ENCODE results near the gene PROSER3. TPM values are rescaled to one million over a fixed set of nuclear protein-coding genes. Genes with fewer than 3 reads are reported as not detected.

The PROSER3 gene
- total and polyA plus RNA-seq, 2 donors (not counting 3 experiments of a cell fraction or from before 2014, with no cell fraction given): 18.3 to 28.3 TPM

- H4K20me1 ChIP-seq (replicated peaks; ENCODE audit: control insufficient read depth, extremely low read depth, insufficient read depth, low read length): no peaks in the 10 kb centered on the region
- CTCF ChIA-PET: no interaction called here
Measured at GRCh38 chr19:35753634-35754369, 4.2 kb upstream of the PROSER3 start.

More at GRCh38 chr19:35753634-35754369, 4.2 kb upstream of the PROSER3 start:
- no peak overlapping the region for H3K4me3 ChIP-seq (replicated peaks in 1 of 3; ENCODE audit: insufficient read depth in 1 of 3, low read depth in 1 of 3, low read length in 3 of 3)
- no peak overlapping the region for H2AFZ ChIP-seq (ENCODE audit: low read depth, low read length)
- no peak overlapping the region for H3K9ac ChIP-seq (replicated peaks; ENCODE audit: extremely low read depth, insufficient read depth, low read length)
- H3K4me1 ChIP-seq (ENCODE audit: control insufficient read depth, extremely low read depth, insufficient read depth, low read length): peaks cover 23% of the 10 kb centered on the region
- DNase-seq (ENCODE audit: low read depth, low spot score) (no peak), FAIRE-seq (no peak)
- H3K27me3 ChIP-seq (ENCODE audit: control insufficient read depth in 2 of 2, insufficient read depth in 2 of 2, low read length in 2 of 2): no peaks in the 10 kb centered on the region
- POLR2A ChIA-PET: no interaction called here
- peaks cover 13% of the 10 kb centered on the region for H3K79me2 ChIP-seq (ENCODE audit: control insufficient read depth, insufficient read depth, low read length)
- peaks cover 0 to 13% of the 10 kb centered on the region in 2 experiments for H3K36me3 ChIP-seq (ENCODE audit: control insufficient read depth in 2 of 2, extremely low read depth in 1 of 2, insufficient read depth in 2 of 2, low read length in 2 of 2)
- H3K27ac ChIP-seq (ENCODE audit: insufficient read depth, low read depth, low read length): no peak overlapping the region
- no peaks in the 10 kb centered on the region for H3K9me3 ChIP-seq (replicated peaks; ENCODE audit: control insufficient read depth, insufficient read depth, low read length)
- TF ChIP-seq MYC (IDR thresholded peaks at IDR 0.05; ENCODE audit: low read depth, low read length) (no peak), MAX (IDR thresholded peaks at IDR 0.05; ENCODE audit: insufficient read depth, insufficient read length) (no peak), POLR2AphosphoS5 (IDR thresholded peaks at IDR 0.05; ENCODE audit: insufficient read depth, low read depth, low read length) (no peak), CTCF (IDR thresholded peaks at IDR 0.05; ENCODE audit: extremely low read depth in 1 of 2, insufficient read depth in 1 of 2, low read depth in 1 of 2, low read length in 2 of 2) (no peak), FOS (IDR thresholded peaks at IDR 0.05; ENCODE audit: borderline replicate concordance, insufficient read depth, low read length) (no peak), POLR2A (IDR thresholded peaks at IDR 0.05; ENCODE audit: low read depth, low read length) (no peak), GATA2 (IDR thresholded peaks at IDR 0.05; ENCODE audit: insufficient read depth, insufficient read length, low read depth, low read length) (no peak)
- H3K9me1 ChIP-seq (replicated peaks; ENCODE audit: control insufficient read depth, extremely low read depth, insufficient read depth, low read length): no peaks in the 10 kb centered on the region
- BruUV-seq (replicated peaks): no TSS peak
- dilution Hi-C loops (cut with MboI; ENCODE audit: extremely low pct_ligation_motif_present, low sequenced_read_pairs): no loop called here
- H3K4me2 ChIP-seq (ENCODE audit: insufficient read depth, low read length): no peak overlapping the region
- intact Hi-C loops (cut with micrococcal nuclease): no loop called here
